Measurements from ENCODE around the gene BMAL1.
"Not testable (repeated sequence)": the region's sequence is repeated elsewhere in the genome, so short reads cannot be mapped to it uniquely, and the experiment has no call there.

Gene BMAL1

GRCh38 chr11:13388741-13389140, 111.2 kb downstream of the BMAL1 start:
- DNase-seq, result no peak

- no peak for DNase-seq
Observed at GRCh38 chr11:13391217-13391616, 113.6 kb downstream of the BMAL1 start.

- DNase-seq, result not testable (repeated sequence)
Observed at GRCh38 chr11:13398335-13398734, 120.7 kb downstream of the BMAL1 start.

GRCh38 chr11:13405220-13405619, 127.6 kb downstream of the BMAL1 start:
- no peak for DNase-seq

GRCh38 chr11:13415201-13415600, 137.6 kb downstream of the BMAL1 start:
- DNase-seq, result no peak

GRCh38 chr11:13421561-13421960, 144.0 kb downstream of the BMAL1 start:
- DNase-seq, result no peak

GRCh38 chr11:13423372-13423771, 145.8 kb downstream of the BMAL1 start:
- no peak for DNase-seq

GRCh38 chr11:13427440-13427839, 149.8 kb downstream of the BMAL1 start:
- no peak for DNase-seq

GRCh38 chr11:13429288-13429687, 151.7 kb downstream of the BMAL1 start:
- no peak for DNase-seq

GRCh38 chr11:13429836-13430235, 152.2 kb downstream of the BMAL1 start:
- no peak for DNase-seq

GRCh38 chr11:13433437-13433836, 155.8 kb downstream of the BMAL1 start:
- DNase-seq, result no peak

GRCh38 chr11:13434247-13435205, 156.9 kb downstream of the BMAL1 start:
- DNase-seq, result no peak

GRCh38 chr11:13436836-13437235, 159.2 kb downstream of the BMAL1 start:
- DNase-seq, result not testable (repeated sequence)

All from activated gamma-delta T cell treated with Interleukin-2 at 50 U/mL for 16 hours (primary cell).